GM21447 (cell line): ENCODE data around the gene AP1M2.
"Not testable (repeated sequence)": the region's sequence is repeated elsewhere in the genome, so short reads cannot be mapped to it uniquely, and the experiment has no call there.

Source experiments
- ATAC-seq: cut with Tn5 transposase; IDR thresholded peaks from one replicate; pipeline ENCODE4 v1.9.1; 2021; ENCODE audit not compliant: unreplicated experiment

AP1M2 gene

GRCh38 chr19:10565567-10566407 is 21.3 kb downstream of the AP1M2 start, which contains the start of gene KRI1:
Gene KRI1 (minus strand): TSS chr19:10566010. CDS start chr19:10565999, 11 bp downstream.
- peak; percentile 37 for ATAC-seq

GRCh38 chr19:10565028-10565566 is 22.0 kb downstream of the AP1M2 start:
- no peak for ATAC-seq

- no peak for ATAC-seq
Measured at GRCh38 chr19:10562609-10563008, 24.5 kb downstream of the AP1M2 start.

- ATAC-seq: no peak
Measured at GRCh38 chr19:10560154-10560553, 27.0 kb downstream of the AP1M2 start.

- ATAC-seq: no peak
Measured at GRCh38 chr19:10557603-10558197, 29.4 kb downstream of the AP1M2 start.

GRCh38 chr19:10555610-10555973 is 31.5 kb downstream of the AP1M2 start:
- ATAC-seq: no peak

GRCh38 chr19:10554760-10555609 is 32.1 kb downstream of the AP1M2 start:
- no peak for ATAC-seq

- ATAC-seq: peak; percentile 63
Measured at GRCh38 chr19:10553943-10554381, 33.1 kb downstream of the AP1M2 start.

GRCh38 chr19:10553087-10553667 is 33.9 kb downstream of the AP1M2 start:
- ATAC-seq: no peak

GRCh38 chr19:10552510-10553053 is 34.5 kb downstream of the AP1M2 start:
- no peak for ATAC-seq

GRCh38 chr19:10551698-10552301 is 35.3 kb downstream of the AP1M2 start:
- no peak for ATAC-seq

- not testable (repeated sequence) for ATAC-seq
Measured at GRCh38 chr19:10551006-10551405, 36.1 kb downstream of the AP1M2 start.

GRCh38 chr19:10550336-10550735 is 36.8 kb downstream of the AP1M2 start:
- ATAC-seq: no peak

GRCh38 chr19:10549733-10550132 is 37.4 kb downstream of the AP1M2 start:
- ATAC-seq: no peak

- no peak for ATAC-seq
Measured at GRCh38 chr19:10548746-10549276, 38.3 kb downstream of the AP1M2 start.

- ATAC-seq: no peak
Measured at GRCh38 chr19:10546817-10547216, 40.3 kb downstream of the AP1M2 start.

- ATAC-seq: no peak
Measured at GRCh38 chr19:10544753-10545251, 42.3 kb downstream of the AP1M2 start.

- peak; percentile 27 for ATAC-seq
Measured at GRCh38 chr19:10544242-10544752, 42.8 kb downstream of the AP1M2 start.
